ENCODE results near the gene SALL3. TPM values are rescaled to one million over a fixed set of nuclear protein-coding genes. Genes with fewer than 3 reads are reported as not detected.

Gene SALL3
- total and polyA plus RNA-seq, 10 donors = not detected

DNA sequence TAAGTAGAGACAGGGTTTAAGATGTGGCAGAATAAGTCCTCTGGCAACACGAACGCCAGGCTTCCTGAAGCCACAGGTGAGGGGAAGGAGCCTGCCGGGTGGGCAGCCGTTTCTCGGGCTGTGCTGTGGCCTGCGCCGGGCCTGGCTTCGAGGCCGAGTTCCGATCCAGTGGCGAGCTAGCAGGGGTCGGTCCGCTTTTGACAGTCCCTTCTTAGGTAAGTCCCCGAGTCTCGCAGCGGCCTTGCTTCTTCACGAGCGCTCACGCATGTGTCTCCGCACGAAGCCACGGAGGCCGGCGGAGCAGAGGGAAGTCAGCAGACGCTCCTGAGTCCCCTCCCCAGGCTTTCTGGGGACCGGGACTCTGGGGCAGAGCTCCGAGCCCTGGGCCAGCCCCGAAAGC is 26.0 kb downstream of the SALL3 start:
- intact Hi-C loops (cut with DNase I; ENCODE audit: low total_unique reads) = no loop called here
- H3K27ac ChIP-seq = no peak overlapping the region
- H3K27me3 ChIP-seq (replicated peaks in 1 of 7) = peaks cover 0 to 34% (median 0%) of the 10 kb centered on the region in 7 donors
- no peak overlapping the region for H3K4me3 ChIP-seq
- H3K36me3 ChIP-seq = no peaks in the 10 kb centered on the region
- peaks cover 0 to 9% (median 0%) of the 10 kb centered on the region in 8 donors for H3K9me3 ChIP-seq
- no peak for DNase-seq
- no peaks in the 10 kb centered on the region for H3K4me1 ChIP-seq
- TF ChIP-seq, protein P1, sequence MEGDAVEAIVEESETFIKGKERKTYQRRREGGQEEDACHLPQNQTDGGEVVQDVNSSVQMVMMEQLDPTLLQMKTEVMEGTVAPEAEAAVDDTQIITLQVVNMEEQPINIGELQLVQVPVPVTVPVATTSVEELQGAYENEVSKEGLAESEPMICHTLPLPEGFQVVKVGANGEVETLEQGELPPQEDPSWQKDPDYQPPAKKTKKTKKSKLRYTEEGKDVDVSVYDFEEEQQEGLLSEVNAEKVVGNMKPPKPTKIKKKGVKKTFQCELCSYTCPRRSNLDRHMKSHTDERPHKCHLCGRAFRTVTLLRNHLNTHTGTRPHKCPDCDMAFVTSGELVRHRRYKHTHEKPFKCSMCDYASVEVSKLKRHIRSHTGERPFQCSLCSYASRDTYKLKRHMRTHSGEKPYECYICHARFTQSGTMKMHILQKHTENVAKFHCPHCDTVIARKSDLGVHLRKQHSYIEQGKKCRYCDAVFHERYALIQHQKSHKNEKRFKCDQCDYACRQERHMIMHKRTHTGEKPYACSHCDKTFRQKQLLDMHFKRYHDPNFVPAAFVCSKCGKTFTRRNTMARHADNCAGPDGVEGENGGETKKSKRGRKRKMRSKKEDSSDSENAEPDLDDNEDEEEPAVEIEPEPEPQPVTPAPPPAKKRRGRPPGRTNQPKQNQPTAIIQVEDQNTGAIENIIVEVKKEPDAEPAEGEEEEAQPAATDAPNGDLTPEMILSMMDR (IDR thresholded peaks at IDR 0.05 in 8 of 11, conservative IDR thresholded peaks at IDR 0.05 in 3 of 11) = no peak
- TF ChIP-seq POLR2AphosphoS5 (IDR thresholded peaks at IDR 0.05) = no peak
- TF ChIP-seq POLR2A (IDR thresholded peaks at IDR 0.05) = no peak
- 88 to 96% (median 94%) methylated on average over 18 to 28 of the region's 28 CpGs for WGBS, 5 donors

DNA sequence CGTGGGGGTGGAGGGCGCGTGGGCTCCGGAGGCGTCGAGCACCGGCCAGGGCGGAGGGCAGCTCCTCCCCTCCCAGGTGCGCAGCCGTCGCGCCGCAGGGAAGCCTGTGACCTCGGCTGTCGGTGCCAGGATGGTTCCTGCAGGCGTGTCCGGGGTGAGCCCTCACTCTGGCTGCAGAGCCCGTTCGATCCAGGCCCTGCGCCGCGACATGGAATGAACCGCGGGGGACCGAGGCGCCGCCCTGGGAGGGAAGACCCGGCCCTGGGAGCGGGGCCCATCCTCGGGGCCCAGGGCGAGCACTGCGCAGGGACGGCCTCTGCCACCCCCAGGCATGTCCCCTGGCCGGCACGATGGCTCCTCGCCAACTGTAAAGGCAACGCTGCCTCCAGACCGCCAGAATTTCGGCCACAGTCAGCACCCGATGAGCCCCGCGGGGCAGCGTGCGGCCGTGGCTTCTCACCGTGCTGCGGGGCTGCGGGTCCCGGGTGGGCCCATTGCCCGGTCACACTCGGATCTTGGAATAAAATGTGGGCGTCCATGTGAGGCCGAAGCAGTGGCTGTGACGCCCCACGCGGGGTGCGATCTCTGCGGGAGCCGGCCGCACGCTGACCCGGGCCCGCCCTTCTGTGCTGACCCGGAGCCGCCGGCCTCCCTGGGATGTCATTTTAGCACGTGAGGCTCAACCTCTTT is 26.6 kb downstream of the SALL3 start:
- no peak for DNase-seq
- 89 to 96% (median 92%) methylated on average over 10 to 67 of the region's 67 CpGs for WGBS, 5 donors
- TF ChIP-seq POLR2AphosphoS5 (IDR thresholded peaks at IDR 0.05) (no peak), POLR2A (IDR thresholded peaks at IDR 0.05) (no peak)
- TF ChIP-seq, protein P1 (IDR thresholded peaks at IDR 0.05 in 8 of 11, conservative IDR thresholded peaks at IDR 0.05 in 3 of 11) = no peak
- Histone ChIP-seq H3K4me1 (no peaks in the 10 kb centered on the region), H3K27ac (no peak overlapping the region), H3K9me3 (peaks cover 0 to 9% (median 0%) of the 10 kb centered on the region in 8 donors), H3K27me3 (replicated peaks in 1 of 7) (peaks cover 0 to 32% (median 0%) of the 10 kb centered on the region in 7 donors), H3K36me3 (no peaks in the 10 kb centered on the region), H3K4me3 (no peak overlapping the region)
- intact Hi-C loops (cut with DNase I; ENCODE audit: low total_unique reads) = no loop called here

DNA sequence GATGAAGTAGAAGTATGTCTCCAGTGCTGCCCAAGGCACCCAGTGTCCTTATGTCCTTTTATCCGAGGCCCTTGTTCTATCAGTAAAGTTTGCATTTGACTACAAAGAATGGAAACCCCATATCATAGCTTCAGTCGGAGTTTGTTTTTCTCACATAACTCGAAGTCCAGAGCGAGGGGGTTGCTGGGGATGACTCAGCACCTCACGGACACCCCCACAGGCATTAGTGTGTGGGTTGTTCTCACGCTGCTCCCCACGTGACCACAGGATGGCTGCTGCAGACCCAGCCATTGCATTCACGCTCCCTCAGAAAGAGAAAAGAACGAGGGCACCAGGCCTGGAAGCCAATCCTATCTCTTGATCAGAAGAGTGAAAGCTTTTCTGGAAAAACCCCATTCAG is 27.8 kb downstream of the SALL3 start:
- TF ChIP-seq POLR2AphosphoS5 (IDR thresholded peaks at IDR 0.05) (no peak), POLR2A (IDR thresholded peaks at IDR 0.05) (no peak)
- TF ChIP-seq, protein P1 (IDR thresholded peaks at IDR 0.05 in 8 of 11, conservative IDR thresholded peaks at IDR 0.05 in 3 of 11) = no peak
- DNase-seq = no peak
- intact Hi-C loops (cut with DNase I; ENCODE audit: low total_unique reads) = no loop called here
- Histone ChIP-seq H3K36me3 (no peaks in the 10 kb centered on the region), H3K27me3 (replicated peaks in 1 of 7) (peaks cover 0 to 32% (median 0%) of the 10 kb centered on the region in 7 donors), H3K4me1 (no peaks in the 10 kb centered on the region), H3K27ac (no peak overlapping the region), H3K9me3 (peaks cover 0 to 9% (median 0%) of the 10 kb centered on the region in 8 donors), H3K4me3 (no peak overlapping the region)
- 70 to 92% (median 85%) methylated on average over 9 of the region's 9 CpGs for WGBS, 5 donors

DNA sequence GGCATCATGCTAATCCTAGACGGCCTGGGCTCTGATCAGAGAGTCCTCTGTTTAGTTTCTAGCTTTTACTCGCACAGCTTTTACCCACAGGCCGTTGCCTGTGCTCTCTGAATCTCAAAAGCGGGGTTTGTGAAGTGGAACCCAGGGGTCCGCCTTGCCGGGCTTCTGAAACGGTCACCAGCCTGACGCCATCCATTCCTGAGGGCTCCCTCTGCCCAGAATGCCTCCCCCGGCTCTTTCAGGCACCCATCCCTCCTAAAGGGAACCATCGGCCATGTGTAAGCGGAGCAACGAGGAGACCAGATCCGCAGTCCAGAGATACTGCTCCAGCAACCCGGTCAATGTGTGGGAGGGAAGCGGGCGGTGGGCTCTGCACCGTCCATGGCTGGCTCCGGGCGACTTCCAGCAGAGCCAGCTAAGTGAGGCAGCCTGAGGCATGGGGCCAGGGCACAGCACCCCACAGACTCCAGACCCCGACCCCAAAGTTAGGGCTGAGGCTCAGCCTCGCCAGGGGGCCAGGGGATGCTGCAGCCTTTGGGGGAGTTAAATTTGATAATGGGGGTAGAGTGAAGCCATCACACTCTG is 28.8 kb downstream of the SALL3 start:
- WGBS, 5 donors = 86 to 93% (median 91%) methylated on average over 19 to 21 of the region's 21 CpGs
- no peak overlapping the region for H3K27ac ChIP-seq

More for the DNA sequence above, 28.8 kb downstream of the SALL3 start:
- Histone ChIP-seq H3K4me1 (no peaks in the 10 kb centered on the region), H3K36me3 (no peaks in the 10 kb centered on the region), H3K27me3 (replicated peaks in 1 of 7) (peaks cover 0 to 32% (median 0%) of the 10 kb centered on the region in 7 donors), H3K9me3 (peaks cover 0 to 9% (median 0%) of the 10 kb centered on the region in 8 donors), H3K4me3 (no peak overlapping the region)
- TF ChIP-seq, protein P1 (IDR thresholded peaks at IDR 0.05 in 8 of 11, conservative IDR thresholded peaks at IDR 0.05 in 3 of 11) = no peak
- DNase-seq = no peak
- intact Hi-C loops (cut with DNase I; ENCODE audit: low total_unique reads) = no loop called here
